Astrocyte (in vitro differentiated cells and primary cell): Measurements from ENCODE around the gene ZNF512. TPM values are rescaled to one million over a fixed set of nuclear protein-coding genes. Genes with fewer than 3 reads are reported as not detected.

Experiments used
- DNase-seq: peaks from one replicate; pipeline ENCODE4 v3.0.0-alpha.2; 2010; ENCODE audit warnings: low read depth
- FAIRE-seq: peaks from 2 replicates; lab custom pipeline; 2011; peaks lifted over from hg19 to GRCh38; lab: Jason Lieb, UNC
- H2AFZ ChIP-seq: 2 replicates; pipeline ENCODE4 v1.6.0; 2012; ENCODE audit warnings: low read depth, low read length, inconsistent platforms
- H3K27ac ChIP-seq: 2 replicates; pipeline ENCODE4 v1.5.1; 2011; ENCODE audit warnings: low read depth, low read length, inconsistent platforms
- H3K27me3 ChIP-seq: 2 replicates; pipeline ENCODE4 v1.6.0; 2011; ENCODE audit warnings: low read length, inconsistent platforms; ENCODE audit not compliant: insufficient read depth
- H3K36me3 ChIP-seq: 2 replicates; pipeline ENCODE4 v1.5.1; 2011; ENCODE audit warnings: low read length, inconsistent platforms; ENCODE audit not compliant: insufficient read depth
- H3K4me1 ChIP-seq: 2 replicates; pipeline ENCODE4 v1.5.1; 2011; ENCODE audit warnings: low read length, inconsistent platforms; ENCODE audit not compliant: insufficient read depth
- H3K4me2 ChIP-seq: 2 replicates; pipeline ENCODE4 v1.6.0; 2012; ENCODE audit warnings: low read length, inconsistent platforms
- H3K4me3 ChIP-seq: 2 replicates; pipeline ENCODE4 v1.5.1; 2011; ENCODE audit warnings: low read depth, mild to moderate bottlenecking, low read length, inconsistent platforms; ENCODE audit not compliant: insufficient read depth
- H3K79me2 ChIP-seq: 2 replicates; pipeline ENCODE4 v1.6.0; 2012; ENCODE audit warnings: mild to moderate bottlenecking, low read length, inconsistent platforms; ENCODE audit not compliant: insufficient read depth
- H3K9ac ChIP-seq: 2 replicates; pipeline ENCODE4 v1.6.0; 2012; ENCODE audit warnings: mild to moderate bottlenecking, low read length, inconsistent platforms
- H3K9me3 ChIP-seq: 2 replicates; pipeline ENCODE4 v1.5.1; 2012; ENCODE audit warnings: low read depth, mild to moderate bottlenecking, low read length, inconsistent platforms; ENCODE audit not compliant: insufficient read depth
- H4K20me1 ChIP-seq: 2 replicates; pipeline ENCODE4 v1.6.0; 2012; ENCODE audit warnings: low read length, inconsistent platforms; ENCODE audit not compliant: insufficient read depth
- H3K27ac Mint-ChIP-seq: one replicate; pipeline ENCODE4 v1.8.0; 2021; ENCODE audit warnings: mild to moderate bottlenecking, mixed read lengths; ENCODE audit not compliant: unreplicated experiment
- H3K27me3 Mint-ChIP-seq: one replicate; pipeline ENCODE4 v1.8.0; 2021; ENCODE audit warnings: low read depth, mixed read lengths; ENCODE audit not compliant: unreplicated experiment
- H3K36me3 Mint-ChIP-seq: one replicate; pipeline ENCODE4 v1.8.0; 2021; ENCODE audit warnings: low read depth, mixed read lengths; ENCODE audit not compliant: unreplicated experiment
- H3K4me1 Mint-ChIP-seq: one replicate; pipeline ENCODE4 v1.8.0; 2021; ENCODE audit warnings: low read depth, mixed read lengths; ENCODE audit not compliant: unreplicated experiment
- H3K4me3 Mint-ChIP-seq: one replicate; pipeline ENCODE4 v1.8.0; 2021; ENCODE audit warnings: mild to moderate bottlenecking, moderate library complexity, mixed read lengths; ENCODE audit not compliant: unreplicated experiment
- H3K9me3 Mint-ChIP-seq: one replicate; pipeline ENCODE4 v1.8.0; 2021; ENCODE audit warnings: mild to moderate bottlenecking, mixed read lengths; ENCODE audit not compliant: unreplicated experiment
- EZH2 ChIP-seq: IDR thresholded peaks from 2 replicates; pipeline ENCODE4 v1.6.1; 2012; ENCODE audit warnings: mild to moderate bottlenecking, low read length, inconsistent platforms; ENCODE audit not compliant: insufficient read depth
- total RNA-seq: library from RNA; stranded (reverse); gene quantifications from 2 replicates; pipeline ENCODE4 v1.2.1, GENCODE V29; 2021
- TF ChIP-seq, protein P1 (sequence below): IDR thresholded peaks from 2 replicates; pipeline ENCODE4 v1.5.1; 2011; ENCODE audit warnings: low read depth, mild to moderate bottlenecking, inconsistent platforms, low read length, moderate library complexity; ENCODE audit not compliant: insufficient read depth

Gene ZNF512
- total RNA-seq, 1 donor from 2014 or later: 32.5 TPM

DNA sequence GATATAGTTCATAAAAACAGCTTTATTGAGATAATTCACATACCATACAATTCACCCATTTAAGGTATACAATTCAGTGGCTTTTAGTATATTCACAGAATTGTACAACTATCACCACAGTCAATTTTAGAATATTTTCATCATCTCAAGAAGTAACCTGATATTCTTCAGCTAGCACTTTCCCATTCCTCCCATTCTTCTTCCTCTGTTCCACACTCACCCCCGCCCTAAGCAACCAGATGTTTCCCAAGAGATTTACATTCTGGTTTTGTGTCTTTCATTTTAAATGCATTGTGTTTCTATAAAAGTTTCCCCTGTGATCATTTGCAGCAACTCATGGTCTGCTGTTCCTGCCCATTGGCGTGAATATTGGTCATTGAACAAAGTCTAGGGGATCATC is 51.4 kb downstream of the ZNF512 start:
- no peak overlapping the region for H2AFZ ChIP-seq
- peaks cover 39% of the 10 kb centered on the region for H3K79me2 ChIP-seq
- Mint-ChIP-seq H3K27ac (no peak overlapping the region), H3K36me3 (peaks cover 26% of the 10 kb centered on the region), H3K27me3 (no peaks in the 10 kb centered on the region), H3K9me3 (no peaks in the 10 kb centered on the region), H3K4me3 (no peak overlapping the region), H3K4me1 (peaks cover 25% of the 10 kb centered on the region)
- no peak overlapping the region for H3K9ac ChIP-seq
- H3K4me2 ChIP-seq: no peak overlapping the region
- DNase-seq (no peak), FAIRE-seq (no peak)
- H3K4me3 ChIP-seq: no peak overlapping the region
- no peak for TF ChIP-seq EZH2
- TF ChIP-seq, protein P1, sequence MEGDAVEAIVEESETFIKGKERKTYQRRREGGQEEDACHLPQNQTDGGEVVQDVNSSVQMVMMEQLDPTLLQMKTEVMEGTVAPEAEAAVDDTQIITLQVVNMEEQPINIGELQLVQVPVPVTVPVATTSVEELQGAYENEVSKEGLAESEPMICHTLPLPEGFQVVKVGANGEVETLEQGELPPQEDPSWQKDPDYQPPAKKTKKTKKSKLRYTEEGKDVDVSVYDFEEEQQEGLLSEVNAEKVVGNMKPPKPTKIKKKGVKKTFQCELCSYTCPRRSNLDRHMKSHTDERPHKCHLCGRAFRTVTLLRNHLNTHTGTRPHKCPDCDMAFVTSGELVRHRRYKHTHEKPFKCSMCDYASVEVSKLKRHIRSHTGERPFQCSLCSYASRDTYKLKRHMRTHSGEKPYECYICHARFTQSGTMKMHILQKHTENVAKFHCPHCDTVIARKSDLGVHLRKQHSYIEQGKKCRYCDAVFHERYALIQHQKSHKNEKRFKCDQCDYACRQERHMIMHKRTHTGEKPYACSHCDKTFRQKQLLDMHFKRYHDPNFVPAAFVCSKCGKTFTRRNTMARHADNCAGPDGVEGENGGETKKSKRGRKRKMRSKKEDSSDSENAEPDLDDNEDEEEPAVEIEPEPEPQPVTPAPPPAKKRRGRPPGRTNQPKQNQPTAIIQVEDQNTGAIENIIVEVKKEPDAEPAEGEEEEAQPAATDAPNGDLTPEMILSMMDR: no peak
- no peaks in the 10 kb centered on the region for H3K9me3 ChIP-seq
- no peaks in the 10 kb centered on the region for H4K20me1 ChIP-seq
- H3K27ac ChIP-seq: no peak overlapping the region
- H3K4me1 ChIP-seq: peaks cover 30% of the 10 kb centered on the region
- H3K36me3 ChIP-seq: peaks cover 55% of the 10 kb centered on the region
- H3K27me3 ChIP-seq: no peaks in the 10 kb centered on the region

DNA sequence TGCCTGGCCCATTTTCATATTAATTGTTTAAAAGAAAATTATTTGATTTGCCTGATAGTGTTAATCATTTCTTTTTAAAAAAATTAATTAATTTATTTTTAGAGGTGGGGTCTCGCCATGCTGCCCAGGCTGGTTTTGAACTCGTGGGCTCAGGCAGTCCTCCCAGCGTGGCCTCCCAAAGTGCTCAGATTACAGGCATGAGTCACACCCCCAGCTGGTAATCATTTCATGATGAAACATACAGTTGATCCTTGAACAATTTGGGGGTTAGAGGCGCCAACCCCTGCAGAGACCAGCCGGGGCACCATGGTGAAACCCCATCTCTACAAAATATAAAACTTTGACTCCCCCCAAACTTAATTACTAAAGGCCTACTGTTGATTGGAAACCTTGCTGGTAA is 53.9 kb downstream of the ZNF512 start:
- FAIRE-seq (no peak), DNase-seq (no peak)
- no peaks in the 10 kb centered on the region for H3K27me3 ChIP-seq
- H3K36me3 Mint-ChIP-seq: peaks cover 19% of the 10 kb centered on the region
- H3K4me1 Mint-ChIP-seq: peaks cover 14% of the 10 kb centered on the region
- peak overlapping the region; percentile 89 for H3K27ac ChIP-seq
- H3K27me3 Mint-ChIP-seq: no peaks in the 10 kb centered on the region
- peaks cover 15% of the 10 kb centered on the region for H3K79me2 ChIP-seq
- no peak overlapping the region for H3K9ac ChIP-seq
- H3K36me3 ChIP-seq: peaks cover 70% of the 10 kb centered on the region
- H3K9me3 ChIP-seq: no peaks in the 10 kb centered on the region
- H2AFZ ChIP-seq: no peak overlapping the region
- no peak overlapping the region for H3K27ac Mint-ChIP-seq
- H3K4me1 ChIP-seq: peaks cover 25% of the 10 kb centered on the region
- H3K9me3 Mint-ChIP-seq: no peaks in the 10 kb centered on the region
- TF ChIP-seq, protein P1: no peak
- TF ChIP-seq EZH2: no peak
- no peaks in the 10 kb centered on the region for H4K20me1 ChIP-seq
- no peak overlapping the region for H3K4me2 ChIP-seq
- H3K4me3 ChIP-seq: no peak overlapping the region
- H3K4me3 Mint-ChIP-seq: no peak overlapping the region

DNA sequence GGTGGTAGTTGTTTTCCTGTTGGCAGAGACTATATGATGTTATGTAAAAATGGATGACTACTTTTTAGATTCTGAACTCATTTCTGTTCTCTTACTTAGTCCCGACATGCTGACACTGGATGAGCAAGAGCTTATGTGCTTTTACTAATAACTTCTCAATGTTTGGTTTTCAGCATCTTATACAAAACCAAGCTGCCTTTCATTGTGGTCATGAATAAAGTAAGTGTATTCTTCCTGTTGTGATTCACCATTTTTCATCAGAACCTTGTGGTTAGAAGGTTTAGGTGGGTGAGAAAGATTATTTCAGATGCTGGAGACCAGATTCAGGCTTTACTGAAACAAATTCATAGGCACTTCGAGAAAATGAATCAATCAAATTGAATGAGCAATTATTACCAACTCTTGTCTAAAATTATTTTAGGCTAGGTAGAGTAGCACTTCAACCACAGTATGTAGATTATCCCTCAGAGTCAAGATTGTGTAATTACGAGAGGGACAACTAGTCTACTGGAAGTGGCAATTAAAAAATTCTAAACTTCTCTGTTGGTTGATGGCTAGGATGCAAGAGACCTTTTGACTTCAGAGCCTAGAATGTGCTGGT is 55.3 kb downstream of the ZNF512 start:
- H3K27me3 ChIP-seq: no peaks in the 10 kb centered on the region
- H3K27ac ChIP-seq: peak overlapping the region; percentile 89
- peaks cover 2% of the 10 kb centered on the region for H3K79me2 ChIP-seq
- peaks cover 25% of the 10 kb centered on the region for H3K4me1 ChIP-seq
- H3K9me3 ChIP-seq: no peaks in the 10 kb centered on the region
- H3K4me3 ChIP-seq: peak overlapping the region; percentile 27
- H4K20me1 ChIP-seq: no peaks in the 10 kb centered on the region
- H3K4me3 Mint-ChIP-seq: no peak overlapping the region
- FAIRE-seq (peak; percentile 92), DNase-seq (peak; percentile 97)
- H3K9me3 Mint-ChIP-seq: no peaks in the 10 kb centered on the region
- H3K9ac ChIP-seq: peak overlapping the region; percentile 64
- H3K27me3 Mint-ChIP-seq: no peaks in the 10 kb centered on the region
- TF ChIP-seq, protein P1: no peak
- no peak for TF ChIP-seq EZH2
- H3K36me3 ChIP-seq: peaks cover 63% of the 10 kb centered on the region
- H2AFZ ChIP-seq: no peak overlapping the region
- peaks cover 15% of the 10 kb centered on the region for H3K36me3 Mint-ChIP-seq
- no peak overlapping the region for H3K27ac Mint-ChIP-seq
- peaks cover 12% of the 10 kb centered on the region for H3K4me1 Mint-ChIP-seq
- H3K4me2 ChIP-seq: peak overlapping the region; percentile 75
